Activated CD4-positive, alpha-beta T cell treated with anti-CD3 and anti-CD28 coated beads for 24 hours (primary cell): ENCODE measurements around the gene WFDC8.
"Not testable (repeated sequence)": the region's sequence is repeated elsewhere in the genome, so short reads cannot be mapped to it uniquely, and the experiment has no call there.

Source experiments
- DNase-seq, 2 donors: peaks; one replicate each; pipeline ENCODE4 v3.0.0-alpha.2; 2020; ENCODE audit warnings: low read depth in 2 of 2

Gene WFDC8

DNA sequence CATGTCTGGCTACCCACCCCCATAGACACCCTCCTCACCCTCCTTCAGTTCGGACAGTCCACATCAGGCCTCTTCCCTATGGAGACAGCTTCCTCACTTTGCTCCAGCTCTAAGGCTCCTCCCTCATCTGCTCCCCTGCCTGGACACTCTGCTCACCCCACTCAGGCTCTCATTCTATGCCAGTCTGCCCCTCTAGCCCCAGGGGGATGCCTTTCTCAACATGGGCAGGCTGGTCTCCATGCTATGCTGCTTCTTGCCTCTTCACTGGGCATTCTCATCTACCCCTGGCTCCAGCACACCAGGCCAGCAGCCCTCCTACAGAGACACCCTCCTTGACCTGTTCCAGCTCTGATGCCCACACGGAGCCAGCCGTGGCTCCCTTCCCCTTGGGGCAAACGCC, at the start of gene WFDC8:
TSS of gene WFDC8 (minus strand) at position 101 of the 400 bp plus-strand sequence. CDS start at position 64, 37 bp downstream.
- DNase-seq = no peak

DNA sequence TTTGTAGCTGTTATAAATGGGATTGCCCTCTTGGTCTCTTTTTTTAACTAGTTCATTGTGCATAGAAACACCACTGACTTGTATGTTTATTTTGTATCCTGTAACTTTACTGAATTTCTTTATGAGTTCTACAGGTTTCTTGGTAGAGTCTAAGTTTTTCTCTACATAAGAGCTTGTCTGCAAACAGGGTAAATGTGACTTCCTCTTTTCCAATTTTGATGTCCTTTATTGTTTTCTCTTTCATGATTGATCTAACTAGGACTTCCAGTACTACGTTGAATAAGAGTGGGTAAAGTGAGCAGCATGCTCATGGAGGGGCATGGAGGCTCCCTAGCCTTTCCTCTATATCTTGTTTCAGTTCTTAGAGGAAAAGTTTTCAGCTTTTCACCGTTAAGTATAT, 47.5 kb upstream of the WFDC8 start:
- DNase-seq = no peak

DNA sequence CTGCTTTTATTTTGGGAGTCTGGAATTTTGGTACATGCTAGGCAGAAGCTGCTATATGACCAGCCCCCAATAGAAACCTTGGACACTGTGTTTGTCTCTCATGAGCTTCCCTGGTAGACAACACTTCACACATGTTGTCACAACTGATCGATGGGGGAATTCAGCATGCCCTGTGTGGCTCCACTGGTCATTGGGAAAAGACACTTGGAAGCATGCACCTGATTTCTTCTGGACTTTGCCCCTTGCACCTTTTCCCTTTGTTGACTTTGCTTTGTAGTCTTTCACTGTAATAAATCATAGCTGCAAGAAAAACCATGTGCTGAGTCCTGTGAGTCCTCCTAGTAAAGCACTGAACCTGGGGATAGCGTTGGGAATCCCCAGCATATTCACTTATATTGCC, 42.5 kb upstream of the WFDC8 start:
- DNase-seq = no peak

DNA sequence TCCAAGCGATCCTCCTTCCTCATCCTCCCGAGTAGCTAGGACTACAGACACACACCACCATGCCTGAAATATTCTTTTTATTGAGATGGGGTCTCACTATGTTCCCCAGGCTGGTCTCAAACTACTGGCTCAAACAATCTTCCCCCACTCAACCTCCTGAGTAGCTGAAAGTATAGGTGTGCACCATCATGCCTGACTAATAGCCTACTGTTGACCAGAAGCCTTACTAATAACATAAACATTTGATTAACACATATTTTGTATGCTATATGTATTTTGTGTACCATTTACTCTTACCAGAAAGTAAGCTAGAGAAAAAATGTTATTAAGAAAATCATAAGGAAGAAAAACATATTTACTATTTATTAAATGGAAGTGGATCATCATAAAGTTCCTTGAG, 38.5 kb upstream of the WFDC8 start:
- DNase-seq = no peak

DNA sequence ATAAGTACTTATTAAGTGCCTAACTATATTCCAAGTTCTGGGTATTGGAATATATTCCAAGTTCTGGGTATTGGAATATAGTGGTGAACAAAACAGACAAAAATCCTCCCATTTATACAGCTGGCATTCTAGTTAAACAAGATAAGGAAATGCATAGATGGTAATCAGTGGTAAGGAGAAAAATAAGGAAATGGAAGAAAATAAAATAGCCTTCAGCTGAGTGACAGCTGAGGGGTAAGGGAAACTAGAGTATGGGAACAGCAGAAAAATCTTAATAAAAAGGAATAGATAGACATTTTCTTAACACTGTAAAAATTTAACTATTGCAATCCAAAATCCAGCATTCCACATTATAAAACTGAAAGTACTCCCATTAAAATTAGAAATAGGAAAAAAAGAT, 33.2 kb upstream of the WFDC8 start:
- no peak for DNase-seq

GRCh38 chr20:45611054-45611453, 32.0 kb upstream of the WFDC8 start:
- DNase-seq = peak in 1 of 2 donors; percentile 49

- no peak for DNase-seq
Observed at GRCh38 chr20:45607810-45608209, 28.7 kb upstream of the WFDC8 start.

- DNase-seq = no peak
Observed at GRCh38 chr20:45595235-45595634, 16.2 kb upstream of the WFDC8 start.

GRCh38 chr20:45593498-45593897, 14.4 kb upstream of the WFDC8 start:
- DNase-seq = no peak

DNA sequence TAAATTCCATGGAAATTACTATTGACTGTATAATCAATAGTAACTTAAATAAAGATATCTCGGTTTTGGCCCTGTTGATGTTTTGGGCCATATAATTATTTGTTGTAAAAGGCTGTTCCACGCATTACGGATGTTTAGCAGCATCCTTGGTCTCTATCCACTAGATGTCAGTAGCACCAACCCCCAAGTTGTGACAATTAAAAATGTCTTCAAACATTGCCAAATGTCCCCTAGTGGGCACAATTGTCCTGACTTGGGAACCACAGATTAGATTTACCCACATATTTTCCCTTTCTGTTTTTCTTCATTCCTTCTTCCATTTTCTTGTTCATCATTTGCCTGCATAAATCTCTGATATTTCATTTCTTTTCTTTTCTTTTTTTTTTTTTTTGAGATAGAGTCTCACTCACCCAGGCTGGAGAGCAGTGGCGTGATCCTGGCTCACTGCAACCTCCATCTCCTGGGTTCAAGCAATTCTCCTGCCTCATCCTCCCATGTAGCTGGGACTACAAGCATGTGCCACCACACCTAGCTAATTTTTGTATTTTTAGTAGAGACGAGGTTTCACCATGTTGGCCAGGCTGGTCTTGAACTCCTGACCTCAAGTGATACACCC, 13.6 kb upstream of the WFDC8 start:
- DNase-seq = no peak

- DNase-seq = no peak
Observed at GRCh38 chr20:45589725-45590124, 10.6 kb upstream of the WFDC8 start.

GRCh38 chr20:45588800-45589199, 9.7 kb upstream of the WFDC8 start:
- DNase-seq = no peak

- not testable (repeated sequence) for DNase-seq
Observed at GRCh38 chr20:45585986-45586385, 6.9 kb upstream of the WFDC8 start.

DNA sequence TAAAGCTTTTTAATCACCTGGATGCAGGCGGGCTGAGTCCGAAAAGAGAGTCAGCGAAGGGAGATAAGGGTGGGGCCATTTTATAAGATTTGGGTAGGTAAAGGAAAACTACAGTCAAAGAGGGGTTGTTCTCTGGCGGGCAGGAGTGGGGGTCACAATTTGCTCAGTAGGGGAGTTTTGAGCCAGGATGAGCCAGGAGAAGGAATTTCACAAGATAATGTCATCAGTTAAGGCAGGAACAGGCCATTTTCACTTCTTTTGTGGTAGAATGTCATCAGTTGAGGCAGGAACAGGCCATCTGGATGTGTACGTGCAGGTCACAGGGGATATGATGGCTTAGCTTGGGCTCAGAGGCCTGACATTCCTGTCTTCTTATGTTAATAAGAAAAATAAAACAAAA, 5.2 kb upstream of the WFDC8 start:
- DNase-seq = not testable (repeated sequence)

- no peak for DNase-seq
Observed at GRCh38 chr20:45583502-45583901, 4.4 kb upstream of the WFDC8 start.

DNA sequence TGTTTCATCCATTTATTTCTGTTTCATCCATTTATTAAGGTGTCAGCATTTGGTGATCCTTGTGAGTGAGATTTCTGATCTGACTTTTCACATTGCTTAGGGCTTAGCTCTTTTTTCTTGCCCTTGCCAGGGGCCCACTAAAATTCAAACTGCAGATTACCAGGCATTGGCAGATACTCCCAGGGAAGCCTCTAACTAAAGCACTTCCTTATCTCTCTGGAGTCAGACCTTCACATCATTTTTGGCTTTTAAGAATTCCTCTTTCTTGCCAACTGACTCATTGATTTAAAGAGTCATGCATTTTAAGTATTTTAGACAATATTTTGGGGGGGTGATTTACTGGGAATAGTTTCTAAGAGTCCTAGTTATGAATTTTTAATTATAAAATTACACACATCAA, 2.6 kb upstream of the WFDC8 start:
- no peak for DNase-seq

DNA sequence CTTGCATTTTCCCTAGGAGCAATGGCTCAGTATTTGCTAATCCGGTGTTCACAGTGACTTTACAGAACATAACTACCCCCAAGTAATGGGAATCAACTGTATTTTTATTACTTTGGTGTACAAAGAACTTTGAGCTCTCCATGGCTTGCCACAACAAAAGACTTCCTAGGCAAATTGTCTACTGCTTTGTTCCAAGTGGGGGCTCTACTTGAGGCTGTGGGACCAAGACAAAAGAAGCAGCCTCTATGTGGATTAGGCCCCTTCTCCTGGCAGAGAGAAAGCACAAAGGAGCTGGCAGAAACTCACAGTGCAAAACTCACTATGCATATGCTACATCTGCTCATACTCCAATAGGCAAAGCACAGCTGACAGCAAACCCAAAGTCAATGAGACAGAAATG, 853 bp downstream of the WFDC8 start:
- no peak for DNase-seq

DNA sequence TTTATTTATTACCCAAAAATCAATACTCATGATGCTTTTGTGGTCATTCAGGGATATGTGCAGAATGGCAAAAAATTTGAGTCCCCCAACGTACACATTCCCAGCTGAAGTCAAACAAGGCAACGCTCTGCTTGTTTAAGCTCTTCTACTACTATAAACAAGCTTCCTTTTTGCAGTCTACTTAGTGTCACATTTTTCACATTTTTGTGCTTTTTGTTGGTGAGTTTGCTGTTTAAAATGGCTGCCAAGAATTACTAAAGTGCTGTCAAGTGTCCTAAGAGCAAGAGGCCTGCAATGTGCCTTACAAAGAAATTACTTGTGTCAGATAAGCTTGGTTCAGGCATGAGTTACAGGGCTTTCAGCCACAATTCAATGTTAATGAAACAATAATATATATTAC, 2.1 kb downstream of the WFDC8 start:
- no peak for DNase-seq

DNA sequence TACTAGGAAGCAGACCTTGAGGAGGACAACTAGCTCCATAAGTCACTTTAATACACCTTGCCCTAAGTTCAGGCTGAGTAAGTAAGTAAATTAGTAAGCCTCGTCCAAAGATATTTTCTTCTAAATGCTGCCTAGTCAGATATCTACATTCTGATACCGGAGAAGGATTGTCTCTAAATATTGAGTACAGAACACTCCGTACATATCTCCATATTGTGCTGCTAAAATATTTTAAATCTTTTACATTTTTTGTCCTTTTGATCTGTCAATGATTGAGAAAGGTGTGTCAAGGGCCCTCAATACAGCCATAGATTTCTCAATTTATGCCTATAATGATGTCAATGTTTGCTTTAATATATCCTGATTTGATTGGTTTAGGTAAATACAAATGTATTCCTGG, 3.2 kb downstream of the WFDC8 start:
- no peak for DNase-seq

DNA sequence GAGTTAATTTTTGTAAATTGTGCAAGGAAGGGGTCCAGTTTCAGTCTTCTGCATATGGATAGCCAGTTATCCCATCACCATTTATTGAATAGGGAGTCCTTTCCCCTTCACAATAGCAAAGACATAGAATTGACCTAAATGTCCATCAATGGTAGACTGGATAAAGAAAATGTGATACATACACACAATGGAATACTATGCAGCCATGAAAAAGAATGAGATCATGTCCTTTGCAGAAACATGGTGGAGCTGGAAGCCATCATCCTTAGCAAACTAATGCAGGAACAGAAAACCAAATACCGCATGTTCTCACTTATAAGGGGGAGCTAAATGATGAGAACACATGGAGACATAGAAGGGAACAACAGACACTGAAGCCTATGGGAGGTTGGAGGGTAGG, 9.4 kb downstream of the WFDC8 start:
- DNase-seq = not testable (repeated sequence)

DNA sequence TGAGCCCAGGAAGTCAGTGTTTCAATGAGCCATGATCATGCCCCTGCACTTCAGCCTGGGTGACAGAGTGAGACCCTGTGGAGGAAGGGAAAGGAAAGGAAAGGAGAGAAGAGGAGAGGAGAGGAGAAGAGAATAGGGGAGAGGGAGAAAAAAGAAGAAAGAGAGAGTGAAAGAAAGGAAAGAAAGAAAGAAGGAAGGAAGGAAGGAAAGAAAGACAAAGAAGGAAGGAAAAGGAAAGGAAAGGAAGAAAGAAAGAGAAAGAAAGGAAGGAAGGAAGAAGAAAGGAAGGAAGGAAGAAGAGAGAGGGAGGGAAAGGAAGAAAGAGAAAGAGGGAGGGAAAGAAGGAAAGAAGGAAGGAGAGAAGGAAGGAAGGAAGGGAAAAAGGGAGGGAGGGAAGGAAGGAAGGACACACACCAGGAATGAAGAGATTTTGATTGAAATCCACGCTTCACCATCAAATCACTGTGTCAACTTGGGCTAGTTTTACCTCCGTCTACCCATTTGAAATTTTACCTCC, 14.3 kb downstream of the WFDC8 start:
- no peak for DNase-seq

DNA sequence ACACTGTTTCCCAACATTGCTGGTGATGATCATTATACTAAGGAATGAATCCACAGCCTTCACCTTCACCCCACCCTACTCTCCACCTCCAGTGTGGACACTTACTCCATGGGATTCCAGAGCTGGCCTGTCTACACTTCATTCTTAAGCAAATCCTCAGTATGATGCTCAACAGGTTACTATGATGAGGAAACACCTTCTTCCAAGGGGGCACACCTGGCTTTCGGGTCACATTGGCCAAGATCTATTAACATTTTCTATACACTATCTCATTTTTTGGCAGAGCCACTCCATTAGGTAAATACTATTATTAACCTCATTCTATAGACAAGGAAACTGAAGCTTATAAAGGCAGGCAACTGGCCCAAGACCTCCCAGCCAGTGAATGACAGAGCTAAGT, 23.9 kb downstream of the WFDC8 start:
- no peak for DNase-seq

- no peak for DNase-seq
Observed at GRCh38 chr20:45552456-45552855, 26.6 kb downstream of the WFDC8 start.

GRCh38 chr20:45550765-45551164, 28.3 kb downstream of the WFDC8 start:
- DNase-seq = no peak
